ENCODE data around the gene COL8A2.

DNA sequence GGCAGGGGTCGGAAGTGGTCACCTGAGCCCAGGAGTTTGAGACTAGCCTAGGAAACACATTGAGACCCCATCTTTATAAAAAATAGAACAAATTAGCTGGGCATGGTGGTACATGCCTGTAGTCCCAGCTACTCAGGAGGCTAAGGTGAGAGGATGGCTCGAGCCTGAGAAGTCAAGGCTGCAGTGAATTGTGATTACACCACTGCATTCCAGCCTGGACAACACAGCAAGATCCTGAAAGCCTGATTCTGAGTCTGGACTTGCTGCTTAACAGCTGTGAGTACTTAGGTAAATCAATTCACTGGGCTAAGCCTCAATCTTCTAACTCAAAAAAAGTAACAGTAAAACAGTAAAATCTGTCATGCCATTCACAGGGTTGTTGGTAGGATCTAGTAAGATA lies 19.4 kb upstream of the COL8A2 start:
- TF ChIP-seq, protein P1, sequence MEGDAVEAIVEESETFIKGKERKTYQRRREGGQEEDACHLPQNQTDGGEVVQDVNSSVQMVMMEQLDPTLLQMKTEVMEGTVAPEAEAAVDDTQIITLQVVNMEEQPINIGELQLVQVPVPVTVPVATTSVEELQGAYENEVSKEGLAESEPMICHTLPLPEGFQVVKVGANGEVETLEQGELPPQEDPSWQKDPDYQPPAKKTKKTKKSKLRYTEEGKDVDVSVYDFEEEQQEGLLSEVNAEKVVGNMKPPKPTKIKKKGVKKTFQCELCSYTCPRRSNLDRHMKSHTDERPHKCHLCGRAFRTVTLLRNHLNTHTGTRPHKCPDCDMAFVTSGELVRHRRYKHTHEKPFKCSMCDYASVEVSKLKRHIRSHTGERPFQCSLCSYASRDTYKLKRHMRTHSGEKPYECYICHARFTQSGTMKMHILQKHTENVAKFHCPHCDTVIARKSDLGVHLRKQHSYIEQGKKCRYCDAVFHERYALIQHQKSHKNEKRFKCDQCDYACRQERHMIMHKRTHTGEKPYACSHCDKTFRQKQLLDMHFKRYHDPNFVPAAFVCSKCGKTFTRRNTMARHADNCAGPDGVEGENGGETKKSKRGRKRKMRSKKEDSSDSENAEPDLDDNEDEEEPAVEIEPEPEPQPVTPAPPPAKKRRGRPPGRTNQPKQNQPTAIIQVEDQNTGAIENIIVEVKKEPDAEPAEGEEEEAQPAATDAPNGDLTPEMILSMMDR (IDR thresholded peaks at IDR 0.05): no peak
- TF ChIP-seq POLR2A (IDR thresholded peaks at IDR 0.05): no peak

Data from uterus (tissue), 2 donors.